Neuron (in vitro differentiated cells): ENCODE measurements around the gene ADAMTS13.

Experiments
- H2AFZ ChIP-seq: one replicate; pipeline ENCODE4 v1.6.1; 2013; ENCODE audit warnings: low read depth, mild to moderate bottlenecking, inconsistent platforms, low read length, moderate library complexity
- H3K27me3 ChIP-seq: one replicate; pipeline ENCODE4 v1.6.1; 2013; ENCODE audit warnings: low read length; ENCODE audit not compliant: insufficient read depth
- H3K36me3 ChIP-seq: one replicate; pipeline ENCODE4 v1.6.1; 2013; ENCODE audit warnings: low read length; ENCODE audit not compliant: insufficient read depth
- H3K4me1 ChIP-seq: one replicate; pipeline ENCODE4 v1.6.1; 2013; ENCODE audit warnings: low read length; ENCODE audit not compliant: insufficient read depth
- H3K4me3 ChIP-seq: 2 replicates; pipeline ENCODE4 v1.5.1; 2013; ENCODE audit warnings: mild to moderate bottlenecking, low read length, moderate library complexity
- H3K9me3 ChIP-seq: one replicate; pipeline ENCODE4 v1.6.1; 2013; ENCODE audit warnings: low read length

The ADAMTS13 gene

DNA sequence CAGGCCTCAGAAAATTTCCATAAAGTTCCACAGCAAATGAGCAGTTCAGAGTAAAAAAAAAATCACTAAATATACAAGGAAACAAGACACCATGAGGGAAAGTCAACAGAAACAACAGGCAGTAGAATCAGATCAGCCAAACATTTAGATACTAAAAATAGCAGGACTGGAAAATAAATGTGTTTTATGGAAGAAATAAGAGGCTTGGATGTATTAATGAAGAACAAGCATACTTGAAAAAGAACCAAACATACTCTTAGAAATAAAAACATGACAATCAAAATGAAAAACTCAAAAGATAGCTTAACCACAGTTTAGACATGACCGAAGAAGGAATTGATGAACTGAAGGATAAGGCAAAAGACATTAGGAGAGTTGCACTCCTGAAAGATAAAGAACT lies 79.9 kb downstream of the ADAMTS13 start:
- Histone ChIP-seq H3K4me1 (no peaks in the 10 kb centered on the region), H3K4me3 (no peak overlapping the region), H3K9me3 (peaks cover 2% of the 10 kb centered on the region), H2AFZ (no peak overlapping the region), H3K27me3 (no peaks in the 10 kb centered on the region), H3K36me3 (no peaks in the 10 kb centered on the region)

DNA sequence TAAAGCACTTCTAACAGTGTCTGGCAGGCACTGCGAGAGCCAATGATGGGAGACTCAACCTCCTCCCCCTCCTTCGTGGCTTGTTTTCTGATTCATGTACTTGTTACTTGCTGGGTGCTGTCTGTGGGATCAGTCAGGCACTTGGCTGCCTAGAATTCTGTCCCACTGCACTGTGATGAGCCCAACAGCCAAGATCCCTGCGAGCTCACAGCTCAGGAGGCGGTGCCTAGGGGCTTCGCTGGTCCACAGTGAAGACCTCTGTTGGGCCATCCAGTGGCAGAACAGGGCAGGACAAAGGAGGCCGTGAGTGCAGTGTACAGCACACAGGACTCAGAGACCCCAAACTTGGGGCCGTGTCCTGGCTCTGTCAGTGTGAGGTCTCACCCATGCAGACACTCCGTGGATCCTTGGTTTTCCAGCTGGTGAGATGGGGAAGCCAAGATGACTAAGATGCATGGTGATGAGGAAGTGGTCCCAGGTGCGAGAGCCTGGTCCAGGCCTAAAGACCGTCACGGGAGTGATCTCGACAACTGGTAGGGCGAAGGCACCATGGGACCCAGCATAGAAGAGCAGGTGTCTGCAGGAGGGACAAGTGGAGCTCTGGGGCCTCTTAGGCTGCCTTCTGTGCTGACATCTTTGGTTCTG lies 83.1 kb downstream of the ADAMTS13 start:
- no peak overlapping the region for H2AFZ ChIP-seq
- peaks cover 16% of the 10 kb centered on the region for H3K27me3 ChIP-seq
- no peak overlapping the region for H3K4me3 ChIP-seq
- H3K36me3 ChIP-seq, result no peaks in the 10 kb centered on the region
- H3K9me3 ChIP-seq, result peaks cover 2% of the 10 kb centered on the region
- peaks cover 11% of the 10 kb centered on the region for H3K4me1 ChIP-seq

DNA sequence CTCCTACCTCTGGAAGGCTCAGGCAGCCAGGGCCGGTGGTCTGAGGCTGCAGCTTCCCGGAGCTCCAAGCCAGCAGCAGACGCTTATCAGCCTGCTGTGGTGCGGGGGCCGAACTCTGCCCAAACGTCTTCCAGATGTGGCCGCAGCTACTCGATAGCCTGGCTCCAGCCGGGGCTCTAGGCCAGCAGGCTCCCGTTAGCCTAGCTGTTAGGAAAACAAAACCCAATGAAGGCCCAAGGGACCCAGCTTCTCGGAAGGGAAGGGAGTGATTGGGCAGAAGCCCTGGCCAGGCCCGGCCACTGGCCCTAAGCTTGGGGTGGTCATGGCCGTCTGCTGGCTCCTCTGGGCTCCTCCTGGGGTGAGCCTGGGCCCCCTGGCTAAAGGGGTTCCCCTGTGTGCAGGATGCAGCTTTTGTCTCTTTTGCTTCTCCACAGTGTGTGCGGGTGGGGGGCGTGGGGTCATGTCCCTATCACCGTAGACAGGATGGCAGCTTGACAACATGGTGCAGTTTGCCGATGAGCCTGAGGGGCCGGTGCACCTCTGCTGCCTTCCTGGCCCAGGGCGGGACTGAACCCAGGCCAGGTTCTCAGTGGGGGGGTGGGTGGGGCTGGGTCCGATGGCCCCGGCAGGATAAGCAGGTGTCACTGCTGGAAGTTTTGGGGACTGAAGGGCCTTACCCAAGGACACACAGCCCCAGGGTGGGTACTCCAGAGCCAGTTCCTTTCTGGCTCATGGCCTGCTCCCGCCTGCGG lies 83.9 kb downstream of the ADAMTS13 start:
- no peak overlapping the region for H3K4me3 ChIP-seq
- H3K9me3 ChIP-seq, result peaks cover 2% of the 10 kb centered on the region
- peaks cover 16% of the 10 kb centered on the region for H3K27me3 ChIP-seq
- H3K36me3 ChIP-seq, result no peaks in the 10 kb centered on the region
- peaks cover 11% of the 10 kb centered on the region for H3K4me1 ChIP-seq
- H2AFZ ChIP-seq, result no peak overlapping the region

DNA sequence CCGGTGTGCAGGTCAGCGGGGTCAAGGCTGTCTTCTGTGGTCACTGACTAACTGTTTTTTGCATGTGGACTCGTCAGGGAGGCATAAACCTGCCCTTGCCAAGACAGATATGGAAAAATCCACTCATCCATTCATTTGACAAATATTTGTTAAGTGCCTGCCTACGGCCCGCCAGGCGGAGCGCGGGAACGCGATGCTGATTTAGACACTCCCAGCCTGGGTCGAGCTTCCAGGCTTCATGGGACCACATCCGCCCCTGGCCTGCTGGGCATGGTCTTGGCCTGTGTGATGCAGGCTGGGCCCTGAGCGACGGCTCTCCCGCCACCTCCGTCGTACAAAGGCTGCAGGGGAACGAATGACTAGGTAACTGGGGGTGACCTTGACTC lies 84.5 kb downstream of the ADAMTS13 start:
- Histone ChIP-seq H3K4me1 (peaks cover 11% of the 10 kb centered on the region), H2AFZ (no peak overlapping the region), H3K9me3 (peaks cover 2% of the 10 kb centered on the region), H3K4me3 (no peak overlapping the region), H3K27me3 (peaks cover 16% of the 10 kb centered on the region), H3K36me3 (no peaks in the 10 kb centered on the region)

DNA sequence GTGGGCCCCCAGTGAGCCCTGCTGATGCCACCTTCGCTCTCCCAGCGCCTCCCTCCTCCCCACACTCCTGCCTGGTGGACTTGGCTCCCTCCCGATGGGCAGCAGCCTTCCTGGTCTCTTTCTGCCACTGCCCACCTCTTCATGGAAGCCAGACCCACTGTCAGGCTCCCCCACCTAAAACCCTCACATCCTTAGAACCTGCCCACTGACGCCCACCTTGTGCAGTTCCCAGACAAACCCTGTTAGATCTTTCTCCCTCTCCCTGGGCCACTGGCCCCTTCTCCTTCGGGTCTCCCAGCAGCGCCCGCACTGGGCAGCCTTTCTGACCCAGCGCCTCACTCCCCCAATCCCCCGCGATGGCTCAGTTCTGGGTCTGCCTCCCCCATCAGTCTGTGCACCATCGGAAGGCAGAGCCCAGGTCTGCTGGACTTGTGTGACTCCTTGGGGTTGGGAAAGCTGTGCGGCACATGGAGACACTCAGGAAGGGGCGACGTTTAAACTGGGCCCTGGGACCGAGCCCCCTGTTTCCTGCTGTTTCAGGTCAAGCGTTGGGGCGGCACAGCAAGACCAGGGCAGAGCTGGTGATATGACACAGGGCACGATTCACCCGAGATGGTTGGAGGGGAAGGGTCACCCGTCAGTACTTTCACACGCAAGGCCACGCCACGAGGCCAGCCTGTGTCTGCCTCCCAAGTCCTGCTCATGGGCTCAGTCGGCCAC lies 85.2 kb downstream of the ADAMTS13 start:
- H3K36me3 ChIP-seq, result no peaks in the 10 kb centered on the region
- peaks cover 11% of the 10 kb centered on the region for H3K4me1 ChIP-seq
- H3K4me3 ChIP-seq, result no peak overlapping the region
- no peaks in the 10 kb centered on the region for H3K9me3 ChIP-seq
- H2AFZ ChIP-seq, result no peak overlapping the region
- H3K27me3 ChIP-seq, result peaks cover 16% of the 10 kb centered on the region

DNA sequence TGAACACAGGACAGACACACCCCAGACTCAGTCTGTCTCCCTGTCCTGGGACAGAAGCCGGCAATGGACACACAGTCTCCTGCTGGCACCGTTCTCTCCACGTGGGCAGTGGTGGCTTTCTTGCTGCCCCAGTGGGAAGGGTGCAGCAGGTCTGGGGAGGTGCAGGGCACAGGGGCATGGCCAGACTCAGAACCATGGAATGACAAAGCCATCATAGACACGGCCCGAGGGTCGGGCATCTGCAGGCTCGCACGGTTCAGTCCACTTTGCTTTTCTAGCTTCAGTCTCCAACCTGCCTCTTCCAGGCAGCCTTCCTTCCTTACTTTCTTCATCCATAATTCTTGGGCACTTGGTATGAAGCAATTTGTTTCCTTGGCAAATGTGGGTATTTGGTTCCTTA lies 85.9 kb downstream of the ADAMTS13 start:
- no peaks in the 10 kb centered on the region for H3K36me3 ChIP-seq
- peaks cover 16% of the 10 kb centered on the region for H3K27me3 ChIP-seq
- H3K4me1 ChIP-seq, result peaks cover 11% of the 10 kb centered on the region
- no peaks in the 10 kb centered on the region for H3K9me3 ChIP-seq
- H3K4me3 ChIP-seq, result no peak overlapping the region
- no peak overlapping the region for H2AFZ ChIP-seq
